ENCODE data around the gene PSTPIP1. TPM values are rescaled to one million over a fixed set of nuclear protein-coding genes. Genes with fewer than 3 reads are reported as not detected.

Gene PSTPIP1
- polyA plus RNA-seq, 1 donor (not counting 4 experiments of a cell fraction or from before 2014, with no cell fraction given) = 9.6 TPM

DNA sequence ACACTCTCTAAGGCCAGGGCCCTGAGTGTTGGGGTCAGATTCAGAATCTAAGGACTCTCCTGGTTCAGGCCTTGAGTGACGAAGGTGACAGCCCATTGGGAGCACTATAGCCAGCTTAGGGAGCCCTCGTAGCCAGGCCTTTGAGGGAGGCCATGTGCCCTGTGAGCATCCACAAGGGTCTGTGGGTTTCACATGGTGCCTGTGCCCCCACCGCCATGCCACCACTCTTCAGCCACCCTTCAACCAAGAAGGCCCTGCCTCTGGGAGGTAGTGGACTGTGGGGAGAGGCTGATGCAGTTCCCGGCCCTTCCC lies 38.4 kb downstream of the PSTPIP1 start:
- FAIRE-seq = no peak
- no peak for DNase-seq (ENCODE audit: low read depth, low spot score)

DNA sequence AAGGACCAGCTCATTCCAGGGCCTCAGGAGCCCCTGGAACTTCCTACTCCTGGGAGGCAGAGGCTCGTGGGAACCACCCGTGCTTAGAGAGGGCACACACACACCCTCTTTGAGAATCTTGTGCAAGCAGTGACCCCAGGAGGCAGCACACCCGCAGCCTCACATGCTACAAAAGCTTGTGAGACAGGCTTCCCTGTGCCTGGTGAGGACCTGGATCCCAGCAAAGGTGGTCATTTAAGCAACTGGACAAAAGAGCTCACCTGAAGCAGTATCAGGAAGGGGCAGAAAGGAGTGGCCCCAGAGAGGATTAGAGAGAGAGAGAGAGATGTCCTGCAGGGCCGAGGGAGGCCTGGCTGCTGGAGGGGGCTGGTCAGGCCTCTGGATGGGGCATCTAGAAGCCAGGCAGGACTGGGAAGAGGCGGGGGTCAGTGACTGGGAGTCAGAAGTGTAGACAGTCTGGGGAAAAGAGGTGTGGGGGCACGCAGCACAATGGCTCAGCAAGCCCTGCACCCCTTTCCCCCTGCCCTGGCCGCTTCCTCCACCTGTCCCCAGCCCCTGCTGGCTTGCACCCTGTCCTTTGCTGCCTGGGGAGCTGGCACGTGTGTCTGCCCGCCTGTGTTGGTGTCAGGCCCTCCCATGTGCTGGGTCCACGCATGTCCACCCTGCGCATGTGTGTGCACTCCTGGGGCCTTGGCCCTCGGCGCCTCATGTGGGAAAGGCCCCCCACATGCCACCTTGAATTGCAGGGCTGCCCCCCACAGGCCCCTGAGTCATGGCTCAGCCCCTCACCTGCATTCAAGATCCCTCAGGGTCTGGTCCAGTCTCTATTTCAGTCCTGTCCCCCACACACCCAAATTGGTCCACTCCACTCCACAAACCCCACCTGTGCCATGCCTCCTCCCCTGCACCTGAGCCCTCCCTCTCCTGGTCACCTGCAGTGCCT lies 39.1 kb downstream of the PSTPIP1 start:
- Histone ChIP-seq H3K4me1 (ENCODE audit: control insufficient read depth, extremely low read depth, insufficient read depth, low read length) (peaks cover 7% of the 10 kb centered on the region), H3K9ac (ENCODE audit: control insufficient read depth, extremely low read depth, insufficient read depth, low read length) (no peak overlapping the region), H3K79me2 (ENCODE audit: control insufficient read depth, insufficient read depth, low read length) (no peaks in the 10 kb centered on the region), H3K36me3 (ENCODE audit: control insufficient read depth in 2 of 2, extremely low read depth in 1 of 2, insufficient read depth in 2 of 2, low read length in 2 of 2) (peaks cover 4 to 6% of the 10 kb centered on the region in 2 experiments), H3K4me2 (ENCODE audit: control insufficient read depth, extremely low read depth, insufficient read depth, low read depth, low read length) (no peak overlapping the region), H3K4me3 (ENCODE audit: control insufficient read depth in 2 of 3, extremely low read depth in 1 of 3, insufficient read depth in 2 of 3, low read depth in 1 of 3, low read length in 3 of 3) (no peak overlapping the region), H3K9me1 (ENCODE audit: control insufficient read depth, extremely low read depth, insufficient read depth, low read length) (no peaks in the 10 kb centered on the region), H3K27me3 (ENCODE audit: control insufficient read depth, extremely low read depth, insufficient read depth, low read length) (no peaks in the 10 kb centered on the region), H3K9me3 (ENCODE audit: control insufficient read depth, low read depth, low read length) (no peaks in the 10 kb centered on the region), H3K27ac (ENCODE audit: control insufficient read depth, insufficient read depth, low read length) (no peak overlapping the region), H4K20me1 (ENCODE audit: control insufficient read depth, extremely low read depth, insufficient read depth, low read length) (no peaks in the 10 kb centered on the region), H2AFZ (ENCODE audit: control insufficient read depth, low read length) (no peak overlapping the region)
- dilution Hi-C loops (cut with MboI; ENCODE audit: extremely low pct_ligation_motif_present, low sequenced_read_pairs) = no loop called here
- FAIRE-seq (no peak), DNase-seq (ENCODE audit: low read depth, low spot score) (no peak)
- TF ChIP-seq EZH2 (IDR thresholded peaks at IDR 0.05; ENCODE audit: low read length) = no peak
- TF ChIP-seq, protein P1, sequence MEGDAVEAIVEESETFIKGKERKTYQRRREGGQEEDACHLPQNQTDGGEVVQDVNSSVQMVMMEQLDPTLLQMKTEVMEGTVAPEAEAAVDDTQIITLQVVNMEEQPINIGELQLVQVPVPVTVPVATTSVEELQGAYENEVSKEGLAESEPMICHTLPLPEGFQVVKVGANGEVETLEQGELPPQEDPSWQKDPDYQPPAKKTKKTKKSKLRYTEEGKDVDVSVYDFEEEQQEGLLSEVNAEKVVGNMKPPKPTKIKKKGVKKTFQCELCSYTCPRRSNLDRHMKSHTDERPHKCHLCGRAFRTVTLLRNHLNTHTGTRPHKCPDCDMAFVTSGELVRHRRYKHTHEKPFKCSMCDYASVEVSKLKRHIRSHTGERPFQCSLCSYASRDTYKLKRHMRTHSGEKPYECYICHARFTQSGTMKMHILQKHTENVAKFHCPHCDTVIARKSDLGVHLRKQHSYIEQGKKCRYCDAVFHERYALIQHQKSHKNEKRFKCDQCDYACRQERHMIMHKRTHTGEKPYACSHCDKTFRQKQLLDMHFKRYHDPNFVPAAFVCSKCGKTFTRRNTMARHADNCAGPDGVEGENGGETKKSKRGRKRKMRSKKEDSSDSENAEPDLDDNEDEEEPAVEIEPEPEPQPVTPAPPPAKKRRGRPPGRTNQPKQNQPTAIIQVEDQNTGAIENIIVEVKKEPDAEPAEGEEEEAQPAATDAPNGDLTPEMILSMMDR (optimal IDR thresholded peaks at IDR 0.05 in 1 of 3, IDR thresholded peaks at IDR 0.05 in 1 of 3, conservative IDR thresholded peaks at IDR 0.05 in 1 of 3; ENCODE audit: extremely low read depth in 1 of 3, insufficient read depth in 2 of 3, low read length in 3 of 3) = no peak

More for the DNA sequence above, 38.4 kb downstream of the PSTPIP1 start:
- Histone ChIP-seq H3K9me3 (ENCODE audit: control insufficient read depth, low read depth, low read length) (no peaks in the 10 kb centered on the region), H3K4me1 (ENCODE audit: control insufficient read depth, extremely low read depth, insufficient read depth, low read length) (peaks cover 7% of the 10 kb centered on the region), H3K9ac (ENCODE audit: control insufficient read depth, extremely low read depth, insufficient read depth, low read length) (no peak overlapping the region), H3K9me1 (ENCODE audit: control insufficient read depth, extremely low read depth, insufficient read depth, low read length) (no peaks in the 10 kb centered on the region), H3K4me3 (ENCODE audit: control insufficient read depth in 2 of 3, extremely low read depth in 1 of 3, insufficient read depth in 2 of 3, low read depth in 1 of 3, low read length in 3 of 3) (no peak overlapping the region), H3K27ac (ENCODE audit: control insufficient read depth, insufficient read depth, low read length) (no peak overlapping the region), H2AFZ (ENCODE audit: control insufficient read depth, low read length) (no peak overlapping the region), H3K79me2 (ENCODE audit: control insufficient read depth, insufficient read depth, low read length) (no peaks in the 10 kb centered on the region), H3K36me3 (ENCODE audit: control insufficient read depth in 2 of 2, extremely low read depth in 1 of 2, insufficient read depth in 2 of 2, low read length in 2 of 2) (peaks cover 4 to 6% of the 10 kb centered on the region in 2 experiments), H4K20me1 (ENCODE audit: control insufficient read depth, extremely low read depth, insufficient read depth, low read length) (no peaks in the 10 kb centered on the region), H3K27me3 (ENCODE audit: control insufficient read depth, extremely low read depth, insufficient read depth, low read length) (no peaks in the 10 kb centered on the region), H3K4me2 (ENCODE audit: control insufficient read depth, extremely low read depth, insufficient read depth, low read depth, low read length) (no peak overlapping the region)
- TF ChIP-seq, protein P1 (optimal IDR thresholded peaks at IDR 0.05 in 1 of 3, IDR thresholded peaks at IDR 0.05 in 1 of 3, conservative IDR thresholded peaks at IDR 0.05 in 1 of 3; ENCODE audit: extremely low read depth in 1 of 3, insufficient read depth in 2 of 3, low read length in 3 of 3) = no peak
- TF ChIP-seq EZH2 (IDR thresholded peaks at IDR 0.05; ENCODE audit: low read length) = no peak
- dilution Hi-C loops (cut with MboI; ENCODE audit: extremely low pct_ligation_motif_present, low sequenced_read_pairs) = no loop called here
